ENCODE data around the gene ZNF618.

GRCh38 chr9:114096041-114096511 is 220.0 kb downstream of the ZNF618 start:
- TF ChIP-seq, protein P1, sequence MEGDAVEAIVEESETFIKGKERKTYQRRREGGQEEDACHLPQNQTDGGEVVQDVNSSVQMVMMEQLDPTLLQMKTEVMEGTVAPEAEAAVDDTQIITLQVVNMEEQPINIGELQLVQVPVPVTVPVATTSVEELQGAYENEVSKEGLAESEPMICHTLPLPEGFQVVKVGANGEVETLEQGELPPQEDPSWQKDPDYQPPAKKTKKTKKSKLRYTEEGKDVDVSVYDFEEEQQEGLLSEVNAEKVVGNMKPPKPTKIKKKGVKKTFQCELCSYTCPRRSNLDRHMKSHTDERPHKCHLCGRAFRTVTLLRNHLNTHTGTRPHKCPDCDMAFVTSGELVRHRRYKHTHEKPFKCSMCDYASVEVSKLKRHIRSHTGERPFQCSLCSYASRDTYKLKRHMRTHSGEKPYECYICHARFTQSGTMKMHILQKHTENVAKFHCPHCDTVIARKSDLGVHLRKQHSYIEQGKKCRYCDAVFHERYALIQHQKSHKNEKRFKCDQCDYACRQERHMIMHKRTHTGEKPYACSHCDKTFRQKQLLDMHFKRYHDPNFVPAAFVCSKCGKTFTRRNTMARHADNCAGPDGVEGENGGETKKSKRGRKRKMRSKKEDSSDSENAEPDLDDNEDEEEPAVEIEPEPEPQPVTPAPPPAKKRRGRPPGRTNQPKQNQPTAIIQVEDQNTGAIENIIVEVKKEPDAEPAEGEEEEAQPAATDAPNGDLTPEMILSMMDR (conservative IDR thresholded peaks at IDR 0.05; ENCODE audit: low read length): peak; percentile 27; the same call in 1 of the 2 replicates
- no peak for TF ChIP-seq EZH2phosphoT487 (IDR thresholded peaks at IDR 0.05; ENCODE audit: borderline replicate concordance)
